IMR-90 (cell line): Measurements from ENCODE around the gene RMDN2. TPM values are rescaled to one million over a fixed set of nuclear protein-coding genes. Genes with fewer than 3 reads are reported as not detected.
"Not testable (repeated sequence)": the region's sequence is repeated elsewhere in the genome, so short reads cannot be mapped to it uniquely, and the experiment has no call there.

Experiments used
- ATAC-seq: fragments of 200-7000 bp; cut with Tn5 transposase; 2 replicates; pipeline ENCODE4 v1.9.1; 2020; ENCODE audit warnings: low read depth, mild to moderate bottlenecking, moderate library complexity
- BruUV-seq: library from RNA; stranded (reverse); fragments of 400-500 nt; replicated peaks from 2 replicates; lab custom pipeline; 2021; lab: Mats Ljungman, UMichigan
- CTCF ChIA-PET: fragments of 300-600 bp; formaldehyde crosslinking; extraction: SDS; loops from one replicate; lab custom pipeline; 2021; ENCODE audit warnings: antibody characterized with exemption; lab: Yijun Ruan, JAX
- POLR2A ChIA-PET: fragments of 300-600 bp; sonication (Branson Sonifier 250); formaldehyde crosslinking; loops from one replicate; lab custom pipeline; 2022; ENCODE audit warnings: antibody characterized with exemption; ENCODE audit not compliant: unreplicated experiment; lab: Charles Lee
- DNase-seq: peaks from one replicate; pipeline ENCODE4 v3.0.0; 2013
- H2AFZ ChIP-seq: replicated peaks from 2 replicates; pipeline ENCODE3; 2013; ENCODE audit warnings: low read length, mild to moderate bottlenecking; ENCODE audit not compliant: poor library complexity
- H2AK5ac ChIP-seq: 2 replicates; pipeline ENCODE4 v1.6.1; 2013; ENCODE audit warnings: low read depth, low read length, inconsistent platforms
- H2AK9ac ChIP-seq: replicated peaks from 2 replicates; pipeline ENCODE3; 2013; ENCODE audit warnings: mild to moderate bottlenecking, low read depth, low read length, moderate library complexity; ENCODE audit not compliant: poor library complexity
- H2BK120ac ChIP-seq: 2 replicates; pipeline ENCODE4 v1.6.1; 2013; ENCODE audit warnings: low read depth, low read length, inconsistent platforms
- H2BK15ac ChIP-seq: 3 replicates; pipeline ENCODE4 v1.6.1; 2013; ENCODE audit warnings: low read depth, low read length, inconsistent platforms
- H2BK20ac ChIP-seq: 2 replicates; pipeline ENCODE4 v1.6.1; 2013; ENCODE audit warnings: low read depth, mild to moderate bottlenecking, inconsistent platforms, low read length, moderate library complexity
- H2BK5ac ChIP-seq: 2 replicates; pipeline ENCODE4 v1.6.1; 2013; ENCODE audit warnings: mild to moderate bottlenecking, low read depth, low read length, inconsistent platforms; ENCODE audit not compliant: poor library complexity, severe bottlenecking
- H3K14ac ChIP-seq: replicated peaks from 2 replicates; pipeline ENCODE4 v1.6.1; 2013; ENCODE audit warnings: low read depth, low read length, inconsistent platforms
- H3K18ac ChIP-seq: 2 replicates; pipeline ENCODE4 v1.6.1; 2013; ENCODE audit warnings: low read depth, low read length, control low read depth
- H3K23ac ChIP-seq: 2 replicates; pipeline ENCODE4 v1.6.1; 2013; ENCODE audit warnings: low read depth, low read length, inconsistent platforms
- H3K27ac ChIP-seq: 2 replicates; pipeline ENCODE4 v1.5.1; 2013; ENCODE audit warnings: mild to moderate bottlenecking, control low read depth, low read length; ENCODE audit not compliant: insufficient read depth
- H3K27me3 ChIP-seq: 2 replicates; pipeline ENCODE4 v1.6.1; 2013; ENCODE audit warnings: low read length; ENCODE audit not compliant: control insufficient read depth, insufficient read depth
- H3K36me3 ChIP-seq: 2 replicates; pipeline ENCODE4 v1.6.1; 2013; ENCODE audit warnings: low read length, mixed read lengths; ENCODE audit not compliant: control insufficient read depth, insufficient read depth
- H3K4ac ChIP-seq: 2 replicates; pipeline ENCODE4 v1.6.1; 2013; ENCODE audit warnings: low read depth, low read length, inconsistent platforms
- H3K4me1 ChIP-seq: 2 replicates; pipeline ENCODE4 v1.6.1; 2013; ENCODE audit warnings: low read length, mixed read lengths; ENCODE audit not compliant: control insufficient read depth, insufficient read depth
- H3K4me2 ChIP-seq: 2 replicates; pipeline ENCODE4 v1.6.1; 2013; ENCODE audit warnings: low read depth, mild to moderate bottlenecking, control low read depth, low read length, moderate library complexity
- H3K4me3 ChIP-seq: 2 replicates; pipeline ENCODE4 v1.5.1; 2013; ENCODE audit warnings: low read depth, mild to moderate bottlenecking, control low read depth, low read length, moderate library complexity; ENCODE audit not compliant: insufficient read depth
- H3K56ac ChIP-seq: 2 replicates; pipeline ENCODE4 v1.6.1; 2013; ENCODE audit warnings: low read length, inconsistent platforms; ENCODE audit not compliant: insufficient read depth; ENCODE audit errors: extremely low read depth
- H3K79me1 ChIP-seq, 2 experiments: 2 replicates each; pipeline ENCODE4 v1.6.1; 2013; ENCODE audit warnings: low read length in 2 of 2, inconsistent platforms in 1 of 2, low read depth in 1 of 2
- H3K9ac ChIP-seq: 2 replicates; pipeline ENCODE4 v1.6.1; 2013; ENCODE audit warnings: low read depth, low read length, control low read depth
- H3K9me1 ChIP-seq: 2 replicates; pipeline ENCODE4 v1.6.1; 2013; ENCODE audit warnings: low read length, inconsistent platforms; ENCODE audit not compliant: insufficient read depth
- H3K9me3 ChIP-seq: 2 replicates; pipeline ENCODE4 v1.6.1; 2013; ENCODE audit warnings: low read length; ENCODE audit not compliant: control insufficient read depth, insufficient read depth
- H4K20me1 ChIP-seq: 2 replicates; pipeline ENCODE4 v1.6.1; 2013; ENCODE audit warnings: low read length, inconsistent platforms; ENCODE audit not compliant: insufficient read depth
- H4K5ac ChIP-seq: 2 replicates; pipeline ENCODE4 v1.6.1; 2013; ENCODE audit warnings: mild to moderate bottlenecking, low read depth, low read length, control low read depth
- H4K8ac ChIP-seq, 2 experiments: 2 replicates each; pipeline ENCODE4 v1.6.1; 2013; ENCODE audit warnings: low read depth in 2 of 2, low read length in 2 of 2, control low read depth in 1 of 2, inconsistent platforms in 1 of 2
- H4K91ac ChIP-seq: 2 replicates; pipeline ENCODE4 v1.6.1; 2013; ENCODE audit warnings: low read depth, low read length, inconsistent platforms; ENCODE audit not compliant: insufficient read depth
- FOS ChIP-seq: fragments of 150-350 bp; IDR thresholded peaks from 2 replicates; pipeline ENCODE4 v1.6.1; 2016; ENCODE audit warnings: low read depth, low read length
- MAFK ChIP-seq: IDR thresholded peaks from 2 replicates; pipeline ENCODE4 v1.6.1; 2012; ENCODE audit warnings: low read depth, low read length, improper control_type of control experiment
- MXI1 ChIP-seq: IDR thresholded peaks from 2 replicates; pipeline ENCODE4 v1.6.1; 2012; ENCODE audit warnings: low read depth, mild to moderate bottlenecking, low read length, moderate library complexity, borderline replicate concordance
- RAD21 ChIP-seq: IDR thresholded peaks from 2 replicates; pipeline ENCODE4 v1.6.1; 2012; ENCODE audit warnings: low read length, improper control_type of control experiment
- RCOR1 ChIP-seq: IDR thresholded peaks from 2 replicates; pipeline ENCODE4 v1.6.1; 2012; ENCODE audit warnings: mild to moderate bottlenecking, low read length, improper control_type of control experiment; ENCODE audit not compliant: insufficient replicate concordance
- WGBS, 2 experiments: methylation state at CpG; one replicate each; pipeline versions ENCODE4 v1.1.5 to v1.1.7; 2013; ENCODE audit warnings: missing lambda C conversion rate in 2 of 2; ENCODE audit not compliant: insufficient read length in 1 of 2; ENCODE audit errors: extremely low coverage in 2 of 2; 5-methylcytosine and 5-hydroxymethylcytosine counted together
- dilution Hi-C: fragments of 300-500 bp; cut with HindIII; formaldehyde crosslinking; loops from one replicate; pipeline ENCODE4 v1.14.3; 2018; ENCODE audit warnings: low sequenced_read_pairs; ENCODE audit not compliant: unreplicated experiment
- in situ Hi-C: fragments of 300-500 bp; cut with MboI; formaldehyde crosslinking; loops from 3 replicates; pipeline ENCODE4 v1.14.3; 2019; ENCODE audit warnings: low sequenced_read_pairs, inconsistent platforms, mixed read lengths
- intact Hi-C: fragments of 100-400 bp; cut with micrococcal nuclease; formaldehyde crosslinking; loops from 2 replicates; pipeline ENCODE4 v1.10.0; 2022
- polyA plus RNA-seq, 3 experiments: library from polyadenylated mRNA; depleted of rRNA; stranded (reverse); fragments of >200 nt; gene quantifications; 2 replicates each; pipeline ENCODE4 v1.2.3, GENCODE V29; 2012; ENCODE audit warnings: low replicate concordance in 1 of 3
- total RNA-seq: library from RNA; depleted of rRNA; stranded (reverse); fragments of >200 nt; gene quantifications from 2 replicates; pipeline ENCODE4 v1.2.3, GENCODE V29; 2012
- TF ChIP-seq, protein P1 (sequence below): conservative IDR thresholded peaks from 2 replicates; pipeline ENCODE4 v1.5.1; 2012; ENCODE audit warnings: mild to moderate bottlenecking, low read depth, low read length, improper control_type of control experiment

The RMDN2 gene
- total and polyA plus RNA-seq, 2 of the 4 experiments (the other 2 are of a cell fraction), result 2.3 to 3.0 TPM

DNA sequence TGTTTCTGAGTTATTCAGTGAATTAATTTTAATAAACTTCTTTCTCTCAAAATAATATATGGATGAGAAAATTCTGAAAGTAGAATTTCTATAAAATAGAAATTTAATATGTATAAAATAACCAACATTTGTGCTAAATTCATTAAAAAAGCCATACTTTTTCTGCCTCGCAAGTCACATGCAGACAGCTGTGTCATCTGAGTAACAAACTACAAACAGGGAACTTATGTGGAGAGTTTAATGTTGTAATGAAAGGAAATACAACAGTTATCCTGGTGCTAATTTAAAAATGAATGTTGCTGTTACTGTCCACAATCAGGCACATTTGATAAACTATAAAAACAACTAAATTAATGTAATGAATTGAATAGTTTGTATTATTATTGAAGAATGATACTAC, 22.2 kb downstream of the RMDN2 start:
- Histone ChIP-seq H3K9me1 (no peaks in the 10 kb centered on the region), H3K9ac (no peak overlapping the region), H3K4me3 (no peak overlapping the region), H3K4me1 (no peaks in the 10 kb centered on the region), H3K18ac (no peak overlapping the region), H2AFZ (no peak overlapping the region), H2BK5ac (no peak overlapping the region), H3K56ac (no peak overlapping the region), H3K9me3 (no peaks in the 10 kb centered on the region), H2BK20ac (no peak overlapping the region), H3K27me3 (no peaks in the 10 kb centered on the region), H3K36me3 (no peaks in the 10 kb centered on the region), H2BK120ac (no peak overlapping the region), H4K5ac (no peak overlapping the region), H4K20me1 (no peaks in the 10 kb centered on the region), H3K79me1 (no peaks in the 10 kb centered on the region), H2AK5ac (no peak overlapping the region), H4K91ac (no peak overlapping the region), H2BK15ac (no peak overlapping the region), H4K8ac (no peak overlapping the region), H3K4me2 (no peak overlapping the region), H3K23ac (no peak overlapping the region), H3K27ac (no peak overlapping the region), H2AK9ac (no peak overlapping the region), H3K4ac (no peak overlapping the region), H3K14ac (no peak overlapping the region)
- no CpG with 5 or more reads among the region's 1 CpG for WGBS, 2 experiments
- intact Hi-C loops (no loop called here), dilution Hi-C loops (no loop called here), in situ Hi-C loops (no loop called here)
- ATAC-seq, result no peak
- DNase-seq, result no peak
- no peak for TF ChIP-seq RAD21
- TF ChIP-seq, protein P1, sequence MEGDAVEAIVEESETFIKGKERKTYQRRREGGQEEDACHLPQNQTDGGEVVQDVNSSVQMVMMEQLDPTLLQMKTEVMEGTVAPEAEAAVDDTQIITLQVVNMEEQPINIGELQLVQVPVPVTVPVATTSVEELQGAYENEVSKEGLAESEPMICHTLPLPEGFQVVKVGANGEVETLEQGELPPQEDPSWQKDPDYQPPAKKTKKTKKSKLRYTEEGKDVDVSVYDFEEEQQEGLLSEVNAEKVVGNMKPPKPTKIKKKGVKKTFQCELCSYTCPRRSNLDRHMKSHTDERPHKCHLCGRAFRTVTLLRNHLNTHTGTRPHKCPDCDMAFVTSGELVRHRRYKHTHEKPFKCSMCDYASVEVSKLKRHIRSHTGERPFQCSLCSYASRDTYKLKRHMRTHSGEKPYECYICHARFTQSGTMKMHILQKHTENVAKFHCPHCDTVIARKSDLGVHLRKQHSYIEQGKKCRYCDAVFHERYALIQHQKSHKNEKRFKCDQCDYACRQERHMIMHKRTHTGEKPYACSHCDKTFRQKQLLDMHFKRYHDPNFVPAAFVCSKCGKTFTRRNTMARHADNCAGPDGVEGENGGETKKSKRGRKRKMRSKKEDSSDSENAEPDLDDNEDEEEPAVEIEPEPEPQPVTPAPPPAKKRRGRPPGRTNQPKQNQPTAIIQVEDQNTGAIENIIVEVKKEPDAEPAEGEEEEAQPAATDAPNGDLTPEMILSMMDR, result no peak
- TF ChIP-seq MXI1, result no peak
- TF ChIP-seq MAFK, result no peak
- no peak for TF ChIP-seq RCOR1
- no peak for TF ChIP-seq FOS
- ChIA-PET POLR2A (no interaction called here), CTCF (no interaction called here)
- BruUV-seq, result no TSS peak

DNA sequence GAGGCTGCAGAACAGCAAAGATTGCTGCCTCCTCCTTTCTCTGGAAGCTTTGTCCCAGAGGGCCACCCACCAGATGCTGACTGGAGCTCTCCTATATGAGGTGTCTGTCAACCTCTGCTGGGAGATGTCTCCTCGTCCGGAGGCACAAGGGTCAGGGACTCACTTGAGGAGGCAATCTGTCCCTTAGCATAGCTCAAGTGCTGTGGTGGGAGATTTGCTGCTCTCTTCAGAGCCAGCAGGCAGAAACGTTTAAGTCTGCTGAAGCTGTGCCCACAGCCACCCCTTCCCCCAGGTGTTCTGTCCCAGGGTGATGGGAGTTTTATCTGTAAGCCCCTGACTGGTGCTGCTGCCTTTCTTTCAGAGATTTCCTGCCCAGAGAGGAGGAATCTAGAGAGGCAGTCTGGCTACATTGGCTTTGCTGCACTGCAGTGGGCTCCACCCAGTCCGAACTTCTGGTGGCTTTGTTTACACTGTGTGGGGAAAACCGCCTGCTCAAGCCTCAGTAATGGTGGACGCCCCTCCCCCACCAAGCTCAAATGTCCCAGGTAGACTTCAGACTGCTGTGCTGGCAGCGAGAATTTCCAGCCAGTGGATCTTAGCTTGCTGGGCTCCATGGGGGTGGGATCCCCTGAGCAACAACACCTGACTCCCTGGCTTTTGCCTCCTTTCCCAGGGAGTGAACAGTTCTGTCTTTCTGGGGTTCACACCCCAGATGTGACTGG, 37.1 kb downstream of the RMDN2 start:
- H4K91ac ChIP-seq, POLR2A ChIA-PET, DNase-seq, H3K79me1 ChIP-seq, in situ Hi-C loops, H3K4me3 ChIP-seq, H3K27ac ChIP-seq, BruUV-seq, H2BK5ac ChIP-seq, H3K4me1 ChIP-seq, H2BK120ac ChIP-seq, H4K8ac ChIP-seq, H3K14ac ChIP-seq, dilution Hi-C loops, intact Hi-C loops, H3K4ac ChIP-seq, H4K20me1 ChIP-seq, H3K4me2 ChIP-seq, H3K9me3 ChIP-seq, H2BK15ac ChIP-seq, H3K23ac ChIP-seq, H3K9ac ChIP-seq, H3K18ac ChIP-seq, H2AFZ ChIP-seq, H2AK9ac ChIP-seq, H3K9me1 ChIP-seq, H3K27me3 ChIP-seq, H3K56ac ChIP-seq, H3K36me3 ChIP-seq, H2BK20ac ChIP-seq: not testable (repeated sequence)
- WGBS, 2 experiments, result 57% methylated on average over 4 of the region's 7 CpGs; no CpG with 5 or more reads in 1 of the 2 experiments
- peak; percentile 72 for ATAC-seq
- CTCF ChIA-PET, result interaction anchor here (0.9 kb wide), 1 partner anchor 20 kb away, joined by 3 read pairs; no protein-coding TSS in a partner anchor
- H4K5ac ChIP-seq, result peak overlapping the region; percentile 44; the same call in 1 of the 2 replicates
- H2AK5ac ChIP-seq, result peak overlapping the region; percentile 28; the same call in 1 of the 2 replicates
